Trophoblast cell (in vitro differentiated cells and primary cell): Measurements from ENCODE around the gene FAU.

Source experiments
- DNase-seq, 2 donors: peaks; one replicate each; pipeline ENCODE4 v3.0.0-alpha.2; 2016
- H2AFZ ChIP-seq: 2 replicates; pipeline ENCODE4 v1.6.1; 2013; ENCODE audit warnings: low read length, moderate library complexity, mild to moderate bottlenecking; ENCODE audit not compliant: insufficient read depth, poor library complexity
- H2AK5ac ChIP-seq: 2 replicates; pipeline ENCODE4 v1.6.1; 2013; ENCODE audit warnings: mild to moderate bottlenecking, low read length
- H2BK120ac ChIP-seq: 2 replicates; pipeline ENCODE4 v1.6.1; 2013; ENCODE audit warnings: low read length, mild to moderate bottlenecking, moderate library complexity; ENCODE audit not compliant: insufficient read depth, poor library complexity
- H2BK12ac ChIP-seq: 2 replicates; pipeline ENCODE4 v1.6.1; 2013; ENCODE audit warnings: mild to moderate bottlenecking, low read length, moderate library complexity
- H2BK5ac ChIP-seq: 2 replicates; pipeline ENCODE4 v1.6.1; 2013; ENCODE audit warnings: low read length, low read depth, moderate library complexity, mild to moderate bottlenecking; ENCODE audit not compliant: poor library complexity
- H3K14ac ChIP-seq: 2 replicates; pipeline ENCODE4 v1.6.1; 2013; ENCODE audit warnings: mild to moderate bottlenecking, low read length
- H3K18ac ChIP-seq: 2 replicates; pipeline ENCODE4 v1.6.1; 2013; ENCODE audit warnings: mild to moderate bottlenecking, low read length
- H3K23ac ChIP-seq: 2 replicates; pipeline ENCODE4 v1.6.1; 2013; ENCODE audit warnings: low read length
- H3K27ac ChIP-seq: 2 replicates; pipeline ENCODE4 v1.5.1; 2013; ENCODE audit warnings: low read depth, mild to moderate bottlenecking, inconsistent platforms, low read length, moderate library complexity
- H3K27me3 ChIP-seq: 2 replicates; pipeline ENCODE4 v1.6.1; 2013; ENCODE audit warnings: inconsistent platforms, mild to moderate bottlenecking, low read length, moderate library complexity; ENCODE audit not compliant: insufficient read depth
- H3K36me3 ChIP-seq, 2 experiments: 1 replicate in 1 of 2; 2 replicates in 1 of 2; pipeline ENCODE4 v1.6.1; 2013; ENCODE audit warnings: low read length in 2 of 2, mild to moderate bottlenecking in 2 of 2, moderate library complexity in 1 of 2; ENCODE audit not compliant: insufficient read depth in 2 of 2, control insufficient read depth in 1 of 2
- H3K4ac ChIP-seq: 2 replicates; pipeline ENCODE4 v1.6.1; 2013; ENCODE audit warnings: low read depth, mild to moderate bottlenecking, low read length, moderate library complexity
- H3K4me1 ChIP-seq, 2 experiments: 1 replicate in 1 of 2; 2 replicates in 1 of 2; pipeline ENCODE4 v1.6.1; 2013; ENCODE audit warnings: low read length in 2 of 2, mild to moderate bottlenecking in 2 of 2, moderate library complexity in 1 of 2; ENCODE audit not compliant: insufficient read depth in 2 of 2, control insufficient read depth in 1 of 2
- H3K4me2 ChIP-seq: 2 replicates; pipeline ENCODE4 v1.6.1; 2013; ENCODE audit warnings: inconsistent platforms, mild to moderate bottlenecking, low read length, moderate library complexity
- H3K4me3 ChIP-seq: 2 replicates; pipeline ENCODE4 v1.5.1; 2013; ENCODE audit warnings: mild to moderate bottlenecking, low read depth, low read length, inconsistent platforms
- H3K79me1 ChIP-seq: one replicate; pipeline ENCODE4 v1.6.1; 2013; ENCODE audit warnings: low read length
- H3K79me2 ChIP-seq: 2 replicates; pipeline ENCODE4 v1.6.1; 2013; ENCODE audit warnings: low read length, mild to moderate bottlenecking; ENCODE audit not compliant: control insufficient read depth, insufficient read depth, poor library complexity
- H3K9ac ChIP-seq: 2 replicates; pipeline ENCODE4 v1.6.1; 2013; ENCODE audit warnings: mild to moderate bottlenecking, low read length
- H3K9me3 ChIP-seq: 2 replicates; pipeline ENCODE4 v1.6.1; 2013; ENCODE audit warnings: low read depth, mild to moderate bottlenecking, control low read depth, inconsistent platforms, low read length; ENCODE audit not compliant: insufficient read depth
- H4K12ac ChIP-seq: 2 replicates; pipeline ENCODE4 v1.6.1; 2013; ENCODE audit warnings: low read depth, mild to moderate bottlenecking, low read length, moderate library complexity
- H4K8ac ChIP-seq: 2 replicates; pipeline ENCODE4 v1.6.1; 2013; ENCODE audit warnings: low read depth, mild to moderate bottlenecking, low read length, moderate library complexity
- H4K91ac ChIP-seq: one replicate; pipeline ENCODE4 v1.6.1; 2013; ENCODE audit warnings: low read depth, mild to moderate bottlenecking, low read length, moderate library complexity
- WGBS: extraction: QIAGEN DNeasy Blood & Tissue Kit; methylation state at CpG from one replicate; pipeline ENCODE4 v1.1.7; 2013; ENCODE audit warnings: missing lambda C conversion rate; ENCODE audit not compliant: insufficient read length, insufficient coverage; ENCODE audit errors: extremely low coverage; 5-methylcytosine and 5-hydroxymethylcytosine counted together

Gene FAU

DNA sequence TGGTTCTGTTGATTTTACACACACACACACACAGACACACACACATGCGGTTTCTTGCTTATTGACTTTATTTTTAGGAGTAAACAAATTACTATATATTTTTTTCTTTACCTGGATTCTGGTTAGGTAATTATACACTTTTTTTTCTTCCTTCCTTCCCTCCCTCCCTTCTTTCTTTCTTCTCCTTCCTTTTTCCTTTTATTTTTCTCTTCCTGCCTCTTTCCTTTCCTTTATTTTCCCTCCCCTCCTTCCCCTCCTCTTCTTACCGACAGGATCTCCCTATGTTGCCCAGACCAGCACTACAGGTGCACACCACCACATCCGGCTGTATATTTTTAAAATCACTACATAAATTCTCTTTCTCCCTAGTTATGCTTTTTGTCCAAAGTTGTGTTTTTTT is 45.0 kb upstream of the FAU start:
- Histone ChIP-seq H3K9me3 (no peaks in the 10 kb centered on the region), H4K91ac (no peak overlapping the region), H3K79me2 (no peaks in the 10 kb centered on the region), H3K4ac (no peak overlapping the region), H3K27ac (no peak overlapping the region), H3K36me3 (no peaks in the 10 kb centered on the region), H3K18ac (no peak overlapping the region), H3K4me1 (peaks cover 7% of the 10 kb centered on the region in 2 experiments), H3K23ac (no peak overlapping the region), H3K79me1 (peaks cover 5% of the 10 kb centered on the region), H3K4me2 (no peak overlapping the region), H3K9ac (no peak overlapping the region), H2BK120ac (no peak overlapping the region), H4K8ac (no peak overlapping the region), H2AFZ (no peak overlapping the region), H3K27me3 (no peaks in the 10 kb centered on the region), H4K12ac (no peak overlapping the region), H3K4me3 (no peak overlapping the region), H2AK5ac (no peak overlapping the region), H3K14ac (no peak overlapping the region), H2BK12ac (no peak overlapping the region), H2BK5ac (no peak overlapping the region)
- WGBS = no CpG with 5 or more reads among the region's 3 CpGs
- no peak for DNase-seq

DNA sequence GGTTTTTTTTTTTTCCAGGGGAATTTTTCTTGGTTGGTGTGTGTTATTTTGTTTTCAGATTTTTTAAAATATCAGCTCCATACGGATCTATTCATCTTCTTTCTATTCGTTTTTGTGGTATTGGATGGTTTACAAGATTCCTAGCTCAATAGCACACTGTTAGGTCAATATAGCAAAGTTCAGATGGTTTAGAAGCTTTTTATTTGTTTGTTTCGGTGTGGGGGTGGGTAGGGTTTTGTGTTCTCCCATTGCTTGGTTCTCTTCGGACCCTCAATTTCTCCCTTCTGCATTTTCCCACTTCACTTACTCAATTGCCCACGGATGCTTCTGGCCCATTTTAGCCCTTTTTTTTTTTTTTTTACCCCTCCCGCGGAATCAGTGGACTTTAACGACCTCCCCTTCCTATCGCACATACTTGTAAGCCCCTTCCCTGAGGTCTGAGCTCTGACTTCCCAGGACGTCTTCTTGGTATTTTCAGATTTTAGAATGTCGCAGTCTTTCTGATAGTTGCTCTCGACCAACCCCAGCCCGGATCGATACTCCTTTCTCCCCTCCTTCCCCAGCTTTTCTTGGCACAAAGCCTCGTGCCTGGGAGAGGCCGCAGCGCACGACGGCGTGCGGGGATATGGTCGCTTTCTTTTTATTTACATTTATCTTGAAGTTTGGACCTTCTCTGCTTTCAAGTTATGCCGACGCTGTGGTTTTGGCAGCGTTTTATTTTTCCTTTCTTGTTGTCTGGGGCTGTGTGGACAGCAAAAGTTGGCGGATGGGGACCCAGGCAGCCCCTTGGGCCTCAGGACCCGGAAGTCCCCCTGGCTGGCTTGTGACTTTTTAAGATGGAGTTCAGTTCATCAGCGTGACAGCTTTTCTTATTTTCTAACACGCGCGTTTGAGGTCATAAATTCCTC is 43.7 kb upstream of the FAU start:
- no peaks in the 10 kb centered on the region for H3K36me3 ChIP-seq
- H3K4ac ChIP-seq = no peak overlapping the region
- no peak overlapping the region for H2BK12ac ChIP-seq
- no peak overlapping the region for H2AK5ac ChIP-seq
- H2BK5ac ChIP-seq = no peak overlapping the region
- no peak overlapping the region for H2BK120ac ChIP-seq
- no CpG with 5 or more reads among the region's 31 CpGs for WGBS
- H3K4me3 ChIP-seq = no peak overlapping the region
- no peak overlapping the region for H2AFZ ChIP-seq
- H3K79me1 ChIP-seq = peaks cover 5% of the 10 kb centered on the region
- no peaks in the 10 kb centered on the region for H3K27me3 ChIP-seq
- H3K27ac ChIP-seq = no peak overlapping the region
- H3K23ac ChIP-seq = no peak overlapping the region
- no peaks in the 10 kb centered on the region for H3K79me2 ChIP-seq
- no peak overlapping the region for H3K4me2 ChIP-seq
- no peak for DNase-seq
- no peak overlapping the region for H4K12ac ChIP-seq
- peaks cover 7 to 8% of the 10 kb centered on the region in 2 experiments for H3K4me1 ChIP-seq
- H3K14ac ChIP-seq = no peak overlapping the region
- no peak overlapping the region for H3K18ac ChIP-seq
- H4K91ac ChIP-seq = no peak overlapping the region
- no peaks in the 10 kb centered on the region for H3K9me3 ChIP-seq
- no peak overlapping the region for H4K8ac ChIP-seq
- no peak overlapping the region for H3K9ac ChIP-seq

DNA sequence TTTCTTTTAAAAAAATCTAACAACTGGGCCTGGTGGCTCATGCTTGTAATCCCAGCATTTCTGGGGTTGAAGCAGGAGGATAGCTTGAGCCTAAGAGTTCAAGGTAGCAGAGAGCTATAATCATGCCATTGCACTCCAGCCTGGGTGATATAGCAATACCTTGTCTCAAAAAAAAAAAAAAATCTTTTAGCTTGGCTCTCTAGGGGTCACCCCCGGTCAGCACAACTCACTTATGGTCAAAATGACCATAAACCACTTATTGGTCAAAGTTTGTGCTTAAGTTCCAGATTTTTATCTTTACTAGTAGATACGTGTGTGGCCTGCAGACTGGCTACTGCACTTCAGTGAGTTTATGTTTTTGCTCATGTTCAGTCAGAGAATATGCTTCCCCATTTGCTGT is 41.8 kb upstream of the FAU start:
- H3K27me3 ChIP-seq = no peaks in the 10 kb centered on the region
- DNase-seq = no peak
- no peak overlapping the region for H4K12ac ChIP-seq
- H2BK120ac ChIP-seq = no peak overlapping the region
- no peak overlapping the region for H2BK5ac ChIP-seq
- no peaks in the 10 kb centered on the region for H3K36me3 ChIP-seq
- no peak overlapping the region for H3K4me2 ChIP-seq
- H3K79me2 ChIP-seq = no peaks in the 10 kb centered on the region
- no peak overlapping the region for H3K4me3 ChIP-seq
- no peak overlapping the region for H2AK5ac ChIP-seq
- no peak overlapping the region for H3K14ac ChIP-seq
- WGBS = no CpG with 5 or more reads among the region's 2 CpGs
- no peak overlapping the region for H3K23ac ChIP-seq
- no peaks in the 10 kb centered on the region for H3K9me3 ChIP-seq
- no peaks in the 10 kb centered on the region for H3K79me1 ChIP-seq
- no peak overlapping the region for H3K18ac ChIP-seq
- no peak overlapping the region for H3K4ac ChIP-seq
- no peak overlapping the region for H2BK12ac ChIP-seq
- H3K27ac ChIP-seq = no peak overlapping the region
- H3K4me1 ChIP-seq = peaks cover 2% of the 10 kb centered on the region in 2 experiments
- no peak overlapping the region for H3K9ac ChIP-seq
- no peak overlapping the region for H2AFZ ChIP-seq
- H4K8ac ChIP-seq = no peak overlapping the region
- H4K91ac ChIP-seq = no peak overlapping the region

DNA sequence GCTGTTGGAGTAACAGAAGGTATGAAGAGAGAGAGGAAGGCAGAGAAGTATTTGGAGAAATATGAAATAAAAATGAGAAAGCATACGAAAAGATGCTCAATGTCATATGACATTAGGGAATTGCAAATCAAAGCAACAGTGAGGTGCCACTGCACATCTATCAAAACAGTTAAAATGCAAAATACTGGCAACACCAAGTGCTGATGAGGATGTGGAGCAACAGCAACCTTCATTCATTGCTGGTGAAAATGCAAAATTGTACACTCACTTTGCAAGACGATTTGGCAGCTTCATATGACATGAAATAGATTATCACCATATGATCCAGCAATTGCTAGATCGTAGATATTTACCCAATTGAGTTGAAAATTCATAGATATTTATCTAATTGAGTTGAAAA is 38.7 kb upstream of the FAU start:
- Histone ChIP-seq H3K27ac (peak overlapping the region; percentile 29), H3K18ac (no peak overlapping the region), H4K12ac (no peak overlapping the region), H3K9me3 (no peaks in the 10 kb centered on the region), H3K9ac (no peak overlapping the region), H2BK120ac (no peak overlapping the region), H2BK12ac (no peak overlapping the region), H3K4ac (no peak overlapping the region), H2AFZ (no peak overlapping the region), H3K36me3 (no peaks in the 10 kb centered on the region), H3K27me3 (no peaks in the 10 kb centered on the region), H3K79me2 (no peaks in the 10 kb centered on the region), H3K79me1 (no peaks in the 10 kb centered on the region), H3K4me2 (no peak overlapping the region), H4K91ac (no peak overlapping the region), H3K23ac (no peak overlapping the region), H3K14ac (no peak overlapping the region), H4K8ac (no peak overlapping the region), H3K4me1 (peaks cover 2% of the 10 kb centered on the region in 2 experiments), H2BK5ac (no peak overlapping the region), H2AK5ac (no peak overlapping the region), H3K4me3 (no peak overlapping the region)
- DNase-seq = no peak
- no CpG with 5 or more reads among the region's 3 CpGs for WGBS
